Karpas-422 (cell line): Measurements from ENCODE around the gene PRKCE. TPM values are rescaled to one million over a fixed set of nuclear protein-coding genes. Genes with fewer than 3 reads are reported as not detected.

ENCODE experiments used
- DNase-seq: peaks from one replicate; pipeline ENCODE4 v3.0.0-alpha.2; 2015
- H2AFZ ChIP-seq: fragments of 200-600 bp; sonication (generic); 2 replicates; pipeline ENCODE4 v1.6.1; 2014; ENCODE audit warnings: antibody characterized with exemption, low read length, mixed read lengths
- H3K27ac ChIP-seq: fragments of 200-600 bp; sonication (generic); 2 replicates; pipeline ENCODE4 v1.5.1; 2014; ENCODE audit warnings: mild to moderate bottlenecking, low read length, moderate library complexity
- H3K27me3 ChIP-seq: fragments of 200-600 bp; sonication (generic); 2 replicates; pipeline ENCODE4 v1.6.1; 2014; ENCODE audit warnings: low read length, mixed read lengths
- H3K36me3 ChIP-seq: fragments of 200-600 bp; sonication (generic); 2 replicates; pipeline ENCODE4 v1.6.1; 2014; ENCODE audit warnings: low read length, mixed read lengths; ENCODE audit not compliant: insufficient read depth
- H3K4me1 ChIP-seq: fragments of 200-600 bp; sonication (generic); 2 replicates; pipeline ENCODE4 v1.6.1; 2014; ENCODE audit warnings: mild to moderate bottlenecking, low read length, mixed read lengths
- H3K4me2 ChIP-seq: fragments of 200-600 bp; sonication (generic); 2 replicates; pipeline ENCODE4 v1.6.1; 2014; ENCODE audit warnings: low read length, low read depth, mild to moderate bottlenecking; ENCODE audit not compliant: poor library complexity, severe bottlenecking
- H3K4me3 ChIP-seq: fragments of 200-600 bp; sonication (generic); 2 replicates; pipeline ENCODE4 v1.5.1; 2014; ENCODE audit warnings: mild to moderate bottlenecking, antibody characterized with exemption, low read length, mixed read lengths
- H3K79me2 ChIP-seq: fragments of 200-600 bp; sonication (generic); 2 replicates; pipeline ENCODE4 v1.6.1; 2014; ENCODE audit warnings: mild to moderate bottlenecking, low read length, mixed read lengths
- H3K9ac ChIP-seq: fragments of 200-600 bp; sonication (generic); 2 replicates; pipeline ENCODE4 v1.6.0; 2014; ENCODE audit warnings: low read length
- H3K9me2 ChIP-seq: fragments of 200-600 bp; sonication (generic), shearing (Covaris generic); replicated peaks from 2 replicates; pipeline ENCODE4 v1.6.0; 2014; ENCODE audit warnings: mild to moderate bottlenecking, low read length, moderate library complexity; ENCODE audit not compliant: insufficient read depth
- H3K9me3 ChIP-seq: fragments of 300-700, 200-600 bp; sonication (generic); 2 replicates; pipeline ENCODE4 v1.6.1; 2014; ENCODE audit warnings: low read length, mixed read lengths
- H4K20me1 ChIP-seq: fragments of 200-600 bp; sonication (generic); 2 replicates; pipeline ENCODE4 v1.6.1; 2014; ENCODE audit warnings: mild to moderate bottlenecking, antibody characterized with exemption, low read length, low read depth; ENCODE audit not compliant: insufficient read depth
- total RNA-seq: library from RNA; depleted of rRNA; stranded (reverse); fragments of >200 nt; shearing (Covaris generic); gene quantifications from 2 replicates; pipeline ENCODE4 v1.2.3, GENCODE V29; 2014; ENCODE audit warnings: low replicate concordance

PRKCE gene
- total RNA-seq, 1 experiment from 2014 or later = 61.8 TPM

GRCh38 chr2:46187112-46187618, 535.7 kb downstream of the PRKCE start:
- Histone ChIP-seq H3K79me2 (no peaks in the 10 kb centered on the region), H4K20me1 (0 out of 2 replicates have a peak, but pooled peaks cover 7% of the 10 kb centered on the region), H3K9me3 (no peaks in the 10 kb centered on the region), H3K9me2 (no peaks in the 10 kb centered on the region), H3K36me3 (peaks cover 16% of the 10 kb centered on the region; the same call in 1 of the 2 replicates), H3K27ac (no peak overlapping the region), H3K27me3 (no peaks in the 10 kb centered on the region), H3K9ac (no peak overlapping the region), H3K4me1 (no peaks in the 10 kb centered on the region), H3K4me2 (no peak overlapping the region), H2AFZ (no peak overlapping the region), H3K4me3 (no peak overlapping the region)
- DNase-seq = no peak

GRCh38 chr2:46188041-46188716, 536.7 kb downstream of the PRKCE start:
- no peak for DNase-seq
- no peaks in the 10 kb centered on the region for H3K79me2 ChIP-seq
- H3K4me2 ChIP-seq = no peak overlapping the region
- H3K4me3 ChIP-seq = no peak overlapping the region
- H2AFZ ChIP-seq = no peak overlapping the region
- H3K9ac ChIP-seq = no peak overlapping the region
- H3K36me3 ChIP-seq = peaks cover 16% of the 10 kb centered on the region; the same call in 1 of the 2 replicates
- no peaks in the 10 kb centered on the region for H3K9me3 ChIP-seq
- 0 out of 2 replicates have a peak, but pooled peaks cover 7% of the 10 kb centered on the region for H4K20me1 ChIP-seq
- H3K9me2 ChIP-seq = no peaks in the 10 kb centered on the region
- no peaks in the 10 kb centered on the region for H3K4me1 ChIP-seq
- H3K27ac ChIP-seq = no peak overlapping the region
- no peaks in the 10 kb centered on the region for H3K27me3 ChIP-seq

- Histone ChIP-seq H3K27me3 (no peaks in the 10 kb centered on the region), H3K36me3 (no peaks in the 10 kb centered on the region), H4K20me1 (0 out of 2 replicates have a peak, but pooled peaks cover 10% of the 10 kb centered on the region), H2AFZ (no peak overlapping the region), H3K9ac (no peak overlapping the region), H3K4me1 (no peaks in the 10 kb centered on the region), H3K79me2 (no peaks in the 10 kb centered on the region), H3K4me3 (no peak overlapping the region), H3K9me3 (no peaks in the 10 kb centered on the region), H3K27ac (no peak overlapping the region), H3K4me2 (no peak overlapping the region), H3K9me2 (no peaks in the 10 kb centered on the region)
- DNase-seq = no peak
Observed at GRCh38 chr2:46193356-46193755, 541.9 kb downstream of the PRKCE start.

DNA sequence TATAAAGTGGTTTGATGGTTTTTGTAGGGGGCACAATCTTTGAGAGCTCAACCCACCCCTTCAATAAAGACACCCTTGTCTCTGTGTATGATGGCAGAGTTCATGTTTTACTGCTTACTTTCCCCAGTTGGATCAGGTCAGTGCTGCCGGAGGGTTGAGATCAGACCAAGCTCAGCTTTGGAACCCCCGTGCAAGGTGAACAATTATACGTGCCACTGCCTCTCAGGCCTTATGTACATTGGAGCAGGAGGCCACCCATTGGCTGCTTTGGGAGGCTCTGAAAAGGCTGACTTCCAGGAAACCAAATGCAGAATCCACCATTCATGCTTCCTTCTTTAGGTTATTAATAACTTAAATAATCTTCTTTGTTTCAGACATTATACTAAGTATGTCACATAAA, 542.4 kb downstream of the PRKCE start:
- Histone ChIP-seq H3K9me2 (no peaks in the 10 kb centered on the region), H3K4me2 (no peak overlapping the region), H3K27me3 (no peaks in the 10 kb centered on the region), H3K9ac (no peak overlapping the region), H3K27ac (no peak overlapping the region), H3K4me1 (no peaks in the 10 kb centered on the region), H3K4me3 (no peak overlapping the region), H3K9me3 (no peaks in the 10 kb centered on the region), H4K20me1 (0 out of 2 replicates have a peak, but pooled peaks cover 10% of the 10 kb centered on the region), H2AFZ (no peak overlapping the region), H3K36me3 (no peaks in the 10 kb centered on the region), H3K79me2 (no peaks in the 10 kb centered on the region)
- DNase-seq = no peak

GRCh38 chr2:46194856-46195255, 543.4 kb downstream of the PRKCE start:
- DNase-seq = no peak
- H3K4me3 ChIP-seq = no peak overlapping the region
- H3K36me3 ChIP-seq = no peaks in the 10 kb centered on the region
- H3K4me1 ChIP-seq = no peaks in the 10 kb centered on the region
- no peak overlapping the region for H3K27ac ChIP-seq
- H2AFZ ChIP-seq = no peak overlapping the region
- no peak overlapping the region for H3K9ac ChIP-seq
- H3K9me2 ChIP-seq = no peaks in the 10 kb centered on the region
- no peaks in the 10 kb centered on the region for H3K27me3 ChIP-seq
- H4K20me1 ChIP-seq = 0 out of 2 replicates have a peak, but pooled peaks cover 10% of the 10 kb centered on the region
- H3K79me2 ChIP-seq = no peaks in the 10 kb centered on the region
- H3K9me3 ChIP-seq = no peaks in the 10 kb centered on the region
- H3K4me2 ChIP-seq = no peak overlapping the region

DNA sequence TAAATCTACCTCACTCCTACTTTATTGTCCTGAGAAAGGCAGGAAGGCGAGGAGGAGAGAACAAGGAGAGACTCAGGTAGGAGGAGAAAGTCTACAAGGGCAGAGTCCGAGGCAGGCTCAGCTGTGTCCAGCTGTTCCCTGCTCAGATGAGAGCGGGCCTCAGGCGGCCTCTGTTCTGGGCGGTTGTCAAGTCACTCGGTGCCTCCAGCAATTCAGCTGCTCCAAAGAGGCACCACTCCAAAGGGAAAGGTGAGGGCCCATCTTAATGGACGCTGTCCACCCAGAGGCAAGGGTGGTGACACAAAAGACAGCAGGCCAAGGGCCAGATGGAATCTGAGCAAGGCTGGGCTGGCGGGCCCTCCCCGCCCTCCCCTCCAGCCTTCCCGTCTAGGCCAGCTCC, 544.3 kb downstream of the PRKCE start:
- Histone ChIP-seq H3K9me2 (no peaks in the 10 kb centered on the region), H2AFZ (no peak overlapping the region), H4K20me1 (0 out of 2 replicates have a peak, but pooled peaks cover 3% of the 10 kb centered on the region), H3K9ac (no peak overlapping the region), H3K27ac (no peak overlapping the region), H3K36me3 (no peaks in the 10 kb centered on the region), H3K4me3 (no peak overlapping the region), H3K4me1 (no peaks in the 10 kb centered on the region), H3K79me2 (no peaks in the 10 kb centered on the region), H3K27me3 (no peaks in the 10 kb centered on the region), H3K4me2 (no peak overlapping the region), H3K9me3 (no peaks in the 10 kb centered on the region)
- DNase-seq = no peak

DNA sequence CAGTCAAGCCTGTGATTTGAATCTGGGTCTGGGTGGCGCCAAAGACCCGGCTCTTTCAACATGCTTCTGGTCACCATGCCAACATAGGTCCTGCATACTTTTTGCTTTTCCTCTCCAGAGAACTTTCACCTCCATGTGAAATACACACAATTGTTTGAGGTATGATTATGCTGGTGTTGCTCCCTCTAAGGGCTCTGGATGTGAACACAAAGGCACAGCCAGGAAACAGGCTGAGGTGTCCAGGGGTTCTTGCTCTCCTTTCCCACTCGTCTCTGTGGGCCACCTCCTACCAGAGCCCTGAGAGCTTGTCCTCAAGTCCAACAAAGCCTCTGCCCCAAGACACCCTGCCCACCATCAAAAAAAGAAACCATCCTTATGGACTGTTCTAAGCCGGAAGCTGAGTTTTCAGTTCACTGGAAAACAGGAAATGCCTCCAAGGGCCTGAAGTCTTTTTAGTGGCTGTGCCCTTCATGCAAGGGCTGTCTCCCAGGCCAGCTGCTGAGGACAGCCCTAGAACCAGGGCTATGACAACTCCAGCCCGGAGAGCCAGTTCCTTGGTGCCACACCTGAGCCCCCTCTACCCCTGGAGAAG, 545.5 kb downstream of the PRKCE start:
- Histone ChIP-seq H4K20me1 (0 out of 2 replicates have a peak, but pooled peaks cover 3% of the 10 kb centered on the region), H3K9me3 (no peaks in the 10 kb centered on the region), H3K4me1 (no peaks in the 10 kb centered on the region), H3K4me3 (no peak overlapping the region), H3K9ac (no peak overlapping the region), H3K4me2 (no peak overlapping the region), H3K27ac (no peak overlapping the region), H3K36me3 (no peaks in the 10 kb centered on the region), H3K79me2 (no peaks in the 10 kb centered on the region), H3K9me2 (no peaks in the 10 kb centered on the region), H3K27me3 (no peaks in the 10 kb centered on the region), H2AFZ (no peak overlapping the region)
- DNase-seq = no peak

- H4K20me1 ChIP-seq = 0 out of 2 replicates have a peak, but pooled peaks cover 3% of the 10 kb centered on the region
- DNase-seq = no peak
- H2AFZ ChIP-seq = no peak overlapping the region
- no peaks in the 10 kb centered on the region for H3K9me3 ChIP-seq
- H3K36me3 ChIP-seq = no peaks in the 10 kb centered on the region
- H3K27me3 ChIP-seq = no peaks in the 10 kb centered on the region
- no peak overlapping the region for H3K4me2 ChIP-seq
- no peaks in the 10 kb centered on the region for H3K4me1 ChIP-seq
- H3K9ac ChIP-seq = no peak overlapping the region
- H3K9me2 ChIP-seq = no peaks in the 10 kb centered on the region
- H3K4me3 ChIP-seq = no peak overlapping the region
- no peaks in the 10 kb centered on the region for H3K79me2 ChIP-seq
- H3K27ac ChIP-seq = no peak overlapping the region
Observed at GRCh38 chr2:46197672-46198071, 546.2 kb downstream of the PRKCE start.
